NCI-H526 treated with DMSO at 0.1 percent for 48 hours (cell line): ENCODE measurements around the gene ARHGAP23.
"Not testable (repeated sequence)": the region's sequence is repeated elsewhere in the genome, so short reads cannot be mapped to it uniquely, and the experiment has no call there.

Experiments used
- DNase-seq: peaks from one replicate; lab custom pipeline; 2025; lab: John Stamatoyannopoulos, UW

The ARHGAP23 gene

GRCh38 chr17:38528141-38528540 is 99.9 kb downstream of the ARHGAP23 start:
- not testable (repeated sequence) for DNase-seq

GRCh38 chr17:38530856-38531255 is 102.6 kb downstream of the ARHGAP23 start:
- DNase-seq, result peak; percentile 7

- not testable (repeated sequence) for DNase-seq
Measured at GRCh38 chr17:38531761-38532160, 103.5 kb downstream of the ARHGAP23 start.

GRCh38 chr17:38532451-38532850 is 104.2 kb downstream of the ARHGAP23 start:
- DNase-seq, result no peak

- no peak for DNase-seq
Measured at GRCh38 chr17:38533241-38533640, 105.0 kb downstream of the ARHGAP23 start.

- no peak for DNase-seq
Measured at GRCh38 chr17:38533866-38534497, 105.7 kb downstream of the ARHGAP23 start.

GRCh38 chr17:38534498-38534885 is 106.2 kb downstream of the ARHGAP23 start:
- no peak for DNase-seq

- no peak for DNase-seq
Measured at GRCh38 chr17:38535886-38536285, 107.6 kb downstream of the ARHGAP23 start.

GRCh38 chr17:38536661-38537060 is 108.4 kb downstream of the ARHGAP23 start:
- no peak for DNase-seq

GRCh38 chr17:38538906-38539305 is 110.6 kb downstream of the ARHGAP23 start:
- no peak for DNase-seq

GRCh38 chr17:38539386-38539785 is 111.1 kb downstream of the ARHGAP23 start:
- DNase-seq, result no peak

- DNase-seq, result no peak
Measured at GRCh38 chr17:38540514-38541045, 112.3 kb downstream of the ARHGAP23 start.

GRCh38 chr17:38541281-38541680 is 113.0 kb downstream of the ARHGAP23 start:
- DNase-seq, result no peak

- DNase-seq, result no peak
Measured at GRCh38 chr17:38542286-38542685, 114.0 kb downstream of the ARHGAP23 start.

GRCh38 chr17:38543403-38544174 is 115.3 kb downstream of the ARHGAP23 start:
- DNase-seq, result no peak

- DNase-seq, result no peak
Measured at GRCh38 chr17:38544175-38544838, 116.0 kb downstream of the ARHGAP23 start.

GRCh38 chr17:38544839-38545209 is 116.6 kb downstream of the ARHGAP23 start:
- no peak for DNase-seq

GRCh38 chr17:38545531-38546225 is 117.4 kb downstream of the ARHGAP23 start:
- no peak for DNase-seq

- DNase-seq, result no peak
Measured at GRCh38 chr17:38546396-38546795, 118.1 kb downstream of the ARHGAP23 start.

GRCh38 chr17:38547444-38547843 is 119.2 kb downstream of the ARHGAP23 start:
- DNase-seq, result no peak

GRCh38 chr17:38549285-38549684 is 121.0 kb downstream of the ARHGAP23 start:
- DNase-seq, result no peak

- no peak for DNase-seq
Measured at GRCh38 chr17:38550661-38551060, 122.4 kb downstream of the ARHGAP23 start.
